GM12891 (cell line): ENCODE data around the gene CACNA2D1.

Source experiments
- DNase-seq: peaks from one replicate; pipeline ENCODE4 v3.0.0; 2011; ENCODE audit warnings: low spot score; ENCODE audit not compliant: insufficient read length
- FAIRE-seq: peaks from 2 replicates; lab custom pipeline; 2011; peaks lifted over from hg19 to GRCh38; lab: Jason Lieb, UNC
- PAX5 ChIP-seq: IDR thresholded peaks from 2 replicates; pipeline ENCODE4 v1.6.1; 2011; ENCODE audit warnings: low read length, moderate library complexity, mild to moderate bottlenecking; ENCODE audit not compliant: insufficient read depth, severe bottlenecking
- POLR2A ChIP-seq: IDR thresholded peaks from 2 replicates; pipeline ENCODE4 v1.6.1; 2011; ENCODE audit warnings: low read depth, low read length, control low read depth
- POLR2AphosphoS5 ChIP-seq: IDR thresholded peaks from 2 replicates; pipeline ENCODE4 v1.6.1; 2011; ENCODE audit warnings: low read depth, low read length, control low read depth
- POU2F2 ChIP-seq: IDR thresholded peaks from 2 replicates; pipeline ENCODE4 v1.6.1; 2011; ENCODE audit warnings: low read depth, mild to moderate bottlenecking, control low read depth, low read length, moderate library complexity
- SPI1 ChIP-seq: IDR thresholded peaks from 2 replicates; pipeline ENCODE4 v1.6.1; 2011; ENCODE audit warnings: low read depth, low read length, control low read depth
- TAF1 ChIP-seq: IDR thresholded peaks from 2 replicates; pipeline ENCODE4 v1.6.1; 2011; ENCODE audit warnings: low read depth, low read length, control low read depth

CACNA2D1 gene

GRCh38 chr7:82175319-82175718 lies 268.3 kb downstream of the CACNA2D1 start:
- DNase-seq = no peak
- TF ChIP-seq POU2F2 (no peak), PAX5 (no peak), POLR2AphosphoS5 (no peak), TAF1 (no peak), SPI1 (no peak), POLR2A (no peak)
- no peak for FAIRE-seq

GRCh38 chr7:82173400-82174021 lies 270.1 kb downstream of the CACNA2D1 start:
- no peak for DNase-seq
- TF ChIP-seq POU2F2 = no peak
- no peak for TF ChIP-seq PAX5
- FAIRE-seq = no peak

GRCh38 chr7:82172881-82173280 lies 270.7 kb downstream of the CACNA2D1 start:
- TF ChIP-seq POLR2A = no peak
- no peak for TF ChIP-seq POU2F2
- TF ChIP-seq PAX5 = no peak
- TF ChIP-seq SPI1 = no peak
- TF ChIP-seq POLR2AphosphoS5 = no peak
- TF ChIP-seq TAF1 = no peak
- DNase-seq (no peak), FAIRE-seq (no peak)

GRCh38 chr7:82172017-82172416 lies 271.6 kb downstream of the CACNA2D1 start:
- DNase-seq (no peak), FAIRE-seq (no peak)
- no peak for TF ChIP-seq POU2F2
- no peak for TF ChIP-seq PAX5
- no peak for TF ChIP-seq SPI1
- TF ChIP-seq POLR2A = no peak
- TF ChIP-seq TAF1 = no peak
- TF ChIP-seq POLR2AphosphoS5 = no peak

- TF ChIP-seq TAF1 (no peak), SPI1 (no peak), PAX5 (no peak), POLR2A (no peak), POLR2AphosphoS5 (no peak), POU2F2 (no peak)
- no peak for DNase-seq
- FAIRE-seq = no peak
Measured at GRCh38 chr7:82167558-82168314, 275.8 kb downstream of the CACNA2D1 start.

- DNase-seq (no peak), FAIRE-seq (no peak)
- no peak for TF ChIP-seq TAF1
- no peak for TF ChIP-seq POLR2A
- TF ChIP-seq POLR2AphosphoS5 = no peak
- no peak for TF ChIP-seq PAX5
- TF ChIP-seq SPI1 = no peak
- no peak for TF ChIP-seq POU2F2
Measured at GRCh38 chr7:82166260-82167015, 277.1 kb downstream of the CACNA2D1 start.

- DNase-seq (no peak), FAIRE-seq (no peak)
- TF ChIP-seq POU2F2 (no peak), PAX5 (no peak), POLR2A (no peak), TAF1 (no peak), SPI1 (no peak), POLR2AphosphoS5 (no peak)
Measured at GRCh38 chr7:82164813-82165212, 278.8 kb downstream of the CACNA2D1 start.

GRCh38 chr7:82164410-82164809 lies 279.2 kb downstream of the CACNA2D1 start:
- DNase-seq = no peak
- no peak for TF ChIP-seq POLR2A
- TF ChIP-seq PAX5 = no peak
- no peak for TF ChIP-seq POU2F2
- no peak for FAIRE-seq

GRCh38 chr7:82163586-82163985 lies 280.0 kb downstream of the CACNA2D1 start:
- FAIRE-seq (no peak), DNase-seq (no peak)
- TF ChIP-seq POLR2AphosphoS5 (no peak), TAF1 (no peak), PAX5 (no peak), POU2F2 (no peak), SPI1 (no peak), POLR2A (no peak)
